PC-3 (cell line): Measurements from ENCODE around the gene HPCAL4. TPM values are rescaled to one million over a fixed set of nuclear protein-coding genes. Genes with fewer than 3 reads are reported as not detected.
A peak's percentile ranks its signal among the peaks of the same experiment; 100 is the strongest.

Experiments used
- ATAC-seq: fragments of 200-7000 bp; cut with Tn5 transposase; 2 replicates; pipeline ENCODE4 v1.9.1; 2020; ENCODE audit warnings: mild to moderate bottlenecking, moderate library complexity
- BruUV-seq: library from RNA; stranded (reverse); fragments of 400-500 nt; replicated peaks from 2 replicates; lab custom pipeline; 2021; lab: Mats Ljungman, UMichigan
- CTCF ChIA-PET: fragments of 300-600 bp; sonication (Branson Sonifier 250); formaldehyde crosslinking; loops from one replicate; lab custom pipeline; 2022; ENCODE audit warnings: antibody characterized with exemption; lab: Charles Lee
- POLR2A ChIA-PET: fragments of 300-600 bp; sonication (Branson Sonifier 250); formaldehyde crosslinking; loops from one replicate; lab custom pipeline; 2022; ENCODE audit warnings: antibody characterized with exemption; ENCODE audit not compliant: unreplicated experiment; lab: Charles Lee
- DNase-seq: peaks from one replicate; pipeline ENCODE4 v3.0.0-alpha.2; 2015
- H2AFZ ChIP-seq: fragments of 300-600 bp; sonication (generic); 2 replicates; pipeline ENCODE4 v1.6.0; 2016; ENCODE audit warnings: antibody characterized with exemption, low read length
- H3F3A ChIP-seq: fragments of 300-600 bp; sonication (generic); one replicate; pipeline ENCODE4 v1.6.0; 2017; ENCODE audit warnings: antibody characterized with exemption, low read length, control low read depth, mild to moderate bottlenecking; ENCODE audit not compliant: unreplicated experiment
- H3K27ac ChIP-seq: fragments of 300-600 bp; sonication (generic); 2 replicates; pipeline ENCODE4 v1.5.1; 2016; ENCODE audit warnings: mild to moderate bottlenecking, low read length
- H3K27me3 ChIP-seq: fragments of 300-600 bp; sonication (generic); 2 replicates; pipeline ENCODE4 v1.6.1; 2016; ENCODE audit warnings: low read length, mixed read lengths
- H3K36me3 ChIP-seq: fragments of 300-600 bp; sonication (generic); 2 replicates; pipeline ENCODE4 v1.6.1; 2016; ENCODE audit warnings: low read depth, mixed run types, low read length, mixed read lengths
- H3K4me1 ChIP-seq: fragments of 300-600 bp; sonication (generic); 2 replicates; pipeline ENCODE4 v1.5.1; 2016; ENCODE audit warnings: low read length; ENCODE audit not compliant: insufficient read depth
- H3K4me2 ChIP-seq: fragments of 300-600 bp; sonication (generic); 2 replicates; pipeline ENCODE4 v1.6.0; 2016; ENCODE audit warnings: low read length
- H3K4me3 ChIP-seq: fragments of 300-600 bp; sonication (generic); 2 replicates; pipeline ENCODE4 v1.5.1; 2016; ENCODE audit warnings: mild to moderate bottlenecking, low read length, mixed read lengths
- H3K79me2 ChIP-seq: fragments of 300-600 bp; sonication (generic); 2 replicates; pipeline ENCODE4 v1.6.1; 2017; ENCODE audit warnings: low read length, mixed read lengths
- H3K9ac ChIP-seq: fragments of 300-600 bp; sonication (generic); 2 replicates; pipeline ENCODE4 v1.6.0; 2016; ENCODE audit warnings: mild to moderate bottlenecking, low read length
- H3K9me2 ChIP-seq: fragments of 300-600 bp; sonication (generic); replicated peaks from 2 replicates; pipeline ENCODE4 v1.6.1; 2016; ENCODE audit warnings: mixed run types, low read length, mixed read lengths
- H3K9me3 ChIP-seq: fragments of 300-600 bp; sonication (generic); 2 replicates; pipeline ENCODE4 v1.6.1; 2016; ENCODE audit warnings: low read length, mixed read lengths
- H4K20me1 ChIP-seq: fragments of 300-600 bp; sonication (generic); 2 replicates; pipeline ENCODE4 v1.6.1; 2016; ENCODE audit warnings: low read length, mixed read lengths
- EZH2 ChIP-seq: fragments of 300-600 bp; sonication (generic); IDR thresholded peaks from one replicate; pipeline ENCODE4 v1.6.1; 2017; ENCODE audit warnings: antibody characterized with exemption, mild to moderate bottlenecking, low read length; ENCODE audit not compliant: unreplicated experiment
- EZH2phosphoT487 ChIP-seq: fragments of 300-600 bp; sonication (generic); IDR thresholded peaks from 2 replicates; pipeline ENCODE4 v1.6.1; 2018; ENCODE audit warnings: mild to moderate bottlenecking, antibody characterized with exemption, low read length, borderline replicate concordance
- intact Hi-C: fragments of 100-400 bp; cut with micrococcal nuclease; formaldehyde crosslinking; loops from 2 replicates; pipeline ENCODE4 v1.9.0; 2023
- total RNA-seq: library from RNA; depleted of rRNA; stranded (reverse); fragments of >200 nt; gene quantifications from 2 replicates; pipeline ENCODE4 v1.2.3, GENCODE V29; 2014
- TF ChIP-seq, protein P1 (sequence below): fragments of 300-600 bp; sonication (generic); conservative IDR thresholded peaks from 2 replicates; pipeline ENCODE4 v1.5.1; 2017; ENCODE audit warnings: antibody characterized with exemption, low read depth, mild to moderate bottlenecking, low read length

Gene HPCAL4
- total RNA-seq, 1 experiment from 2014 or later = 0.04 TPM

GRCh38 chr1:39726600-39726999, 35.4 kb upstream of the HPCAL4 start:
- no TSS peak for BruUV-seq

GRCh38 chr1:39722495-39722894, 31.3 kb upstream of the HPCAL4 start:
- H3K27ac ChIP-seq = no peak overlapping the region
- no peaks in the 10 kb centered on the region for H4K20me1 ChIP-seq
- peaks cover 2% of the 10 kb centered on the region; the same call in 1 of the 2 replicates for H3K27me3 ChIP-seq
- no peak overlapping the region for H3K9ac ChIP-seq
- no peak for TF ChIP-seq EZH2phosphoT487
- TF ChIP-seq, protein P1, sequence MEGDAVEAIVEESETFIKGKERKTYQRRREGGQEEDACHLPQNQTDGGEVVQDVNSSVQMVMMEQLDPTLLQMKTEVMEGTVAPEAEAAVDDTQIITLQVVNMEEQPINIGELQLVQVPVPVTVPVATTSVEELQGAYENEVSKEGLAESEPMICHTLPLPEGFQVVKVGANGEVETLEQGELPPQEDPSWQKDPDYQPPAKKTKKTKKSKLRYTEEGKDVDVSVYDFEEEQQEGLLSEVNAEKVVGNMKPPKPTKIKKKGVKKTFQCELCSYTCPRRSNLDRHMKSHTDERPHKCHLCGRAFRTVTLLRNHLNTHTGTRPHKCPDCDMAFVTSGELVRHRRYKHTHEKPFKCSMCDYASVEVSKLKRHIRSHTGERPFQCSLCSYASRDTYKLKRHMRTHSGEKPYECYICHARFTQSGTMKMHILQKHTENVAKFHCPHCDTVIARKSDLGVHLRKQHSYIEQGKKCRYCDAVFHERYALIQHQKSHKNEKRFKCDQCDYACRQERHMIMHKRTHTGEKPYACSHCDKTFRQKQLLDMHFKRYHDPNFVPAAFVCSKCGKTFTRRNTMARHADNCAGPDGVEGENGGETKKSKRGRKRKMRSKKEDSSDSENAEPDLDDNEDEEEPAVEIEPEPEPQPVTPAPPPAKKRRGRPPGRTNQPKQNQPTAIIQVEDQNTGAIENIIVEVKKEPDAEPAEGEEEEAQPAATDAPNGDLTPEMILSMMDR = no peak
- TF ChIP-seq EZH2 = no peak
- ATAC-seq (peak; percentile 86), DNase-seq (peak; percentile 84)
- intact Hi-C loops = loop anchor here (5.0 to 10.0 kb wide), 2 partner anchors 65 to 628 kb away; no protein-coding TSS in a partner anchor
- no TSS peak for BruUV-seq
- ChIA-PET CTCF (no interaction called here), POLR2A (interaction anchor here (0.5 to 0.6 kb wide), 2 partner anchors 53 to 153 kb away, joined by 3 read pairs; no protein-coding TSS in a partner anchor)
- no peak overlapping the region for H2AFZ ChIP-seq
- H3K4me1 ChIP-seq = peaks cover 12% of the 10 kb centered on the region
- H3K4me2 ChIP-seq = no peak overlapping the region
- H3K9me2 ChIP-seq = no peaks in the 10 kb centered on the region
- no peaks in the 10 kb centered on the region for H3K79me2 ChIP-seq
- no peak overlapping the region for H3K4me3 ChIP-seq
- H3F3A ChIP-seq = no peaks in the 10 kb centered on the region
- H3K9me3 ChIP-seq = no peaks in the 10 kb centered on the region
- H3K36me3 ChIP-seq = no peaks in the 10 kb centered on the region

More at GRCh38 chr1:39726600-39726999, 35.4 kb upstream of the HPCAL4 start:
- no peak overlapping the region for H3K4me3 ChIP-seq
- 0 out of 2 replicates have a peak, but pooled peaks cover 12% of the 10 kb centered on the region for H3K27me3 ChIP-seq
- H3K79me2 ChIP-seq = no peaks in the 10 kb centered on the region
- no peak overlapping the region for H2AFZ ChIP-seq
- no peaks in the 10 kb centered on the region for H3F3A ChIP-seq
- H3K36me3 ChIP-seq = no peaks in the 10 kb centered on the region
- H4K20me1 ChIP-seq = no peaks in the 10 kb centered on the region
- ATAC-seq = no peak
- H3K4me1 ChIP-seq = peaks cover 11% of the 10 kb centered on the region; the same call in 1 of the 2 replicates
- no peak overlapping the region for H3K4me2 ChIP-seq
- ChIA-PET CTCF (no interaction called here), POLR2A (no interaction called here)
- H3K9ac ChIP-seq = no peak overlapping the region
- no peaks in the 10 kb centered on the region for H3K9me3 ChIP-seq
- no peaks in the 10 kb centered on the region for H3K9me2 ChIP-seq
- intact Hi-C loops = loop anchor here (10.0 kb wide), 1 partner anchor 632 kb away; no protein-coding TSS in a partner anchor
- TF ChIP-seq, protein P1 = no peak
- TF ChIP-seq EZH2 (no peak), EZH2phosphoT487 (no peak)
- no peak overlapping the region for H3K27ac ChIP-seq
- no peak for DNase-seq

DNA sequence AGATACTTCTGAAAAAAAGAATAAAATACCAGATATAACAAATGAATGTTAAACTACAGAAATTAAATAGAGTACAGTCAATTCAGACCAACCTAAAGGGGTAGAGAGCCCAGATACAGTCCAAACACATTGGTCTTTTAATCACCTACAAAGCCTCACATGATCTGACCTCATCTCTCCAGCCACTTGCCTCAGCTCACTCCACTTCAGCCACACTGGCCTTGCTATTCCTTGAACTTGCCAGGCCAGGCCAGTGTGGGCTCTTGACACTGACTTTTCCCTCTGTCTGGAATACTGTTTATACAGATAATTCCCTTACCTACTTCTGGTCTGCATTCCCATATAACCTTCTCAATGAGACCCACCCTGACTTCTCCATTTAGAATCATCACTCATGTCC, 30.4 kb upstream of the HPCAL4 start:
- no peak overlapping the region for H3K4me3 ChIP-seq
- ATAC-seq = no peak
- H3K36me3 ChIP-seq = no peaks in the 10 kb centered on the region
- POLR2A ChIA-PET = no interaction called here
- H3K79me2 ChIP-seq = no peaks in the 10 kb centered on the region
- no peaks in the 10 kb centered on the region for H3K9me2 ChIP-seq
- CTCF ChIA-PET = interaction anchor here (0.5 kb wide), 1 partner anchor 261 kb away, joined by 6 read pairs; no protein-coding TSS in a partner anchor
- H3K27me3 ChIP-seq = peaks cover 11% of the 10 kb centered on the region; the same call in 1 of the 2 replicates
- H4K20me1 ChIP-seq = no peaks in the 10 kb centered on the region
- H3F3A ChIP-seq = no peaks in the 10 kb centered on the region
- H3K4me1 ChIP-seq = peaks cover 12% of the 10 kb centered on the region
- no peaks in the 10 kb centered on the region for H3K9me3 ChIP-seq
- BruUV-seq = no TSS peak
- TF ChIP-seq, protein P1 = no peak
- no peak for TF ChIP-seq EZH2phosphoT487
- no peak for TF ChIP-seq EZH2
- intact Hi-C loops = loop anchor here (2.0 to 10.0 kb wide), 4 partner anchors 21 to 627 kb away; no protein-coding TSS in a partner anchor
- no peak overlapping the region for H3K9ac ChIP-seq
- H3K27ac ChIP-seq = no peak overlapping the region
- no peak overlapping the region for H3K4me2 ChIP-seq
- no peak overlapping the region for H2AFZ ChIP-seq
- DNase-seq = no peak
